HG03460 (cell line): ENCODE results near the gene MEST.
"Not testable (repeated sequence)": the region's sequence is repeated elsewhere in the genome, so short reads cannot be mapped to it uniquely, and the experiment has no call there.

Experiments
- ATAC-seq: cut with Tn5 transposase; IDR thresholded peaks from one replicate; pipeline ENCODE4 v1.9.1; 2021; ENCODE audit not compliant: unreplicated experiment

Gene MEST

GRCh38 chr7:130483031-130483430 is 8.9 kb upstream of the MEST start:
- no peak for ATAC-seq

GRCh38 chr7:130485734-130486113 is 6.2 kb upstream of the MEST start:
- no peak for ATAC-seq

GRCh38 chr7:130486114-130486953 is 5.6 kb upstream of the MEST start:
- ATAC-seq: no peak

DNA sequence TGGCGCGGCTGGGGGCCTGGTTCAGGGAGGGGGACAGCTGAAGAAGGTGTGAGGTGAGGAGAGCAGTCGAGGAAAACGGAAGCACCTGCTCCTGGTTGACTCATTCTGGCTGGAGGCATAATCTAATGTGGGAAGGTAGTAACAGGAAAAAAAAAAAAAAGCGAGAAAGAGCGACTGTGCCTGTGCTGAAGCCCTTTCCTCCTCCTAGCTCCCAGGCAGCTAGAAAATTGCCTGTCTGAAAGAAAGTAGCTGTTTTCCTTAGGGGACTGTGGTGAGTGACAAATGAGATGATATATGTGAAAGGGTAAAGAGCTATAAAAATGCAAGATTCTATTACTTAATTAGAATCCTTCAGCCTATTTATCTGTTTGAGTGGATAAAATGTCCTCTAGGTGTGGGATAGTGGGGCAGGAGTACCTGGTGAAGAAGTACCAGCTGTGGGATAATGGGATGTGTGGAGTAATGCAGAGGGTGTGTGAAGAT is 4.9 kb upstream of the MEST start:
- no peak for ATAC-seq

DNA sequence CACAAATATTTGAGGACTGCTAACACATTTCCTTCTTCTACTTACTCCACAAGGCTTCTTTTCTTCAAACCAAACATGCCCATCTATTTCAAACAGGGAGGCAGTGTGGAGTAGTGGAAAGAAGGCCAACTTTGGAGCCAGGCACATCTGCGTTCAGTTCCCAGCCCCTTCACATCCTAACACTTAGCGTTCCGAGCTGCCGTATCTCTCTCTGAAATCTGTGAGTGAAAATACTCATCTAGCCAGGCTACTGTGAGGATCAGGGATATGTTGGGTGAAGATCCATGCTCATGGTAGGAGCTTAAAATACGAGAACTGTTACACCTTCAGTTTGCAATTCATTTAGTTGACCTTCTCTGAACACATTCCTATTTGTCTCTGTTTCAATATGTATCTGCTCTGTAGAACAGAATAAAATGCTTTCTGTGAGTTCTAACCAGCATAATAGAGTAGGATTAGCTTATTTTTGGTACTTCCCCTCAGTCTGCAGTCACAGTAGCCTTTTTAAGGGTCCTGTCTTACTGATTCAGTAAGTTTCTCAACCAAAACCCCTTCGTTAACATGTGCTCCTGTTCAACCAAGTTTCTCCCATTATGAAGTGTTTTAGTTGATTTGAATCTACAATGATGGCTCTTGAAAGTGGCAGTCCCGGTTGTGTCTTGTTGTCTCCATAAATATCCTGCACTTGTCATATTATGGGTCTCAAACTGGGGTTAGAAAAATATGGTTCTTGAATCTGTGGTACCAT is 3.3 kb upstream of the MEST start:
- ATAC-seq: no peak

- ATAC-seq: no peak
Observed at GRCh38 chr7:130489140-130489983, 2.5 kb upstream of the MEST start.

GRCh38 chr7:130490311-130490791 is 1.5 kb upstream of the MEST start:
- no peak for ATAC-seq

DNA sequence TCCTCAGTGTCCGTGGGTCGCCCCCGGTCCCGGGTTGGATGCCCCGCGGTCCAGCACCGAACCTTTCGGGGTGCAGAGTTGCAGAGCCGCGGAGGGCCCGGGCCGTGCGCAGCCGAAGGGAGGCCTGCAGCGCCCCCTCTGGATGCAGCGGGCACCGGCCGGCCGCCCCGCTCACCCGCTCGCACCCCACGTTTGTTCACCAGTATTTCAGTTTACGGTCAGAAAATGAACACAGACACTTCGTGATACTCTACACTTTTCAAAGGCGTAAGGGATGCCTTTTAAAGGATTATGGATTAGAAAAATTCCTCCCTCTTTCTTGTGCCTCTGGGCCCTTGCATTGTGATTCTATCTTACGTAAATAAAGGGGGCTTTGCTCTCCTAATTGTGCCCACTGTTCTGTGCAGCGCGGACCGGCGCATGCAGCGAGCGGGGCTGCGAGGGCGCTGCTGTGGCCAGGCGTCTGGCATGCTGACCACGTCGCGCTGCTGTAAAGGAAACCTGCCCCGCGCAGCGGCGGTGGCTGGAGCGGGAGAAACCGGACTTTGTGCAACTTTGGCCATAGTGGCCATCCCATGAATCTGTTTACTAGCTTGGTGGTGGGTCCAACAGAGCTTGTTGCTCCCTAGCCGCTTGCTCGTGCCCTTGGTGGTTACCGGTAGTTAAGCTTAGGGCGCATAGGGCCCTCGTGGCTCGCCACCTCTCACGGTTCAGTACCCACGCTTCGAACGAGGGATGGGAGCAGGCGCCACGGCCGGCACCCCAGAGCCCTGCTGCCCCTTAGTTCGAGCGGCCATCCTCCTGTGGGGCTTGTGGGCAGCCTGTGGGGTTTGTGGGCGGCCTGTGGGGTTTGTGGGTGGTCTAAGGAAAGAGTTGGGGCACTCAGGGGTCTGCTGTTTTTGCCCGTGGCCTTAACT is 739 bp upstream of the MEST start:
- ATAC-seq: no peak

DNA sequence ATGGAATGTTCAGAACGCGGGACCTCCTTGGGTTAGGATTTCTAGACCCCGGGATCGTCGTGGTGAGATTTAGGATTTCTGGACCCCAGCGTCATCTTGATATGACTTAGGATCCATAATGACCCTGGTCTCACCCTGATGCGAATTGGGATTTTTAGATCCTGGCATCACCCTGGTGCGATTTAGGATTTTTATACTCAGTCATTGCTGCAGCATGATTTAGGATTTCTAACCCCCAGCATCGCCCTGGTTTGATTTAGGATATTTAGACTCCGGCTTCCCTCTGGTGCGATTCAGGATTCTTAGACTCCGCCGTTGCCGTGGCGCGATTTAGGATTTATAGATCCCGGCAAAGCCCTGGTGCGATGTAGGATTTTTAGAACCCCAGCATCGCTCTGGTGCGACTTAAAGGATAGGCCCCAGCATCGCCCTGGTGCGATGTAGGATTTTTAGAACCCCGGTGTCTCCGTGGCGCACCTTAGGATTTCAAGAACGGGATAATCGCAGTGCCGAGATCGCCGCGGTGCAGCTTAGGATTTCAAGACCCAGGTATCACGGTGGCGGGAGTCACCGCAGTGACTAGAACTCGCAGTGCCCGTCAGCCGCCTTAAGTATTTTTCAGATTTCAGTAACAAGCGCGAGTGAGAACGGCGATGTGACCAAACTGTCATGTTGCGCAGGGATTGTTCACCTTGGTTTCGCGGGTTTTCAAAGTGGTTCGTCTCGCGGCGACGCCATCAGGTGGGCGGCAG is 814 bp downstream of the MEST start:
- ATAC-seq: no peak

- no peak for ATAC-seq
Observed at GRCh38 chr7:130493275-130493873, 1.5 kb downstream of the MEST start.

DNA sequence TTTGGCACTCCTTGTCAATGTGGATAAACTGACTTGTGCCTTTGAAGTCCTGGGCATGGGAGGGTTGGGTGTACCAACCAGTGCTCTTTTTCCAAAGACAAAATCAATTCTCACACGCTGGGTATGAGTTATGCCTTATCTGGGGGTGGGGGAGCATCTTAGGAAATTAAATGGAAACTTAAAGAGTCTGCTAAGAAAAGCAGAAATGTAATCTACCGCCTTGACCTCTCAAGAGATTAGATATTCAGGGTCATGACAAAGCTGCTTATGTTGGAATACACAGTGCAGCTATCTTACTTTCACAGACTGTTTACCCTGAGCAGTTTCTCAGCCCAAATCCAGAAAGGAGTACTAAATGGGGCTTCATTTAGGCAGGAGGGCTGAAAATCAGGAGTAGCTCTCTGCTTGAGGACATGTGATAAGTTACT is 2.6 kb downstream of the MEST start:
- ATAC-seq: no peak

GRCh38 chr7:130500463-130500862 is 8.6 kb downstream of the MEST start:
- no peak for ATAC-seq

DNA sequence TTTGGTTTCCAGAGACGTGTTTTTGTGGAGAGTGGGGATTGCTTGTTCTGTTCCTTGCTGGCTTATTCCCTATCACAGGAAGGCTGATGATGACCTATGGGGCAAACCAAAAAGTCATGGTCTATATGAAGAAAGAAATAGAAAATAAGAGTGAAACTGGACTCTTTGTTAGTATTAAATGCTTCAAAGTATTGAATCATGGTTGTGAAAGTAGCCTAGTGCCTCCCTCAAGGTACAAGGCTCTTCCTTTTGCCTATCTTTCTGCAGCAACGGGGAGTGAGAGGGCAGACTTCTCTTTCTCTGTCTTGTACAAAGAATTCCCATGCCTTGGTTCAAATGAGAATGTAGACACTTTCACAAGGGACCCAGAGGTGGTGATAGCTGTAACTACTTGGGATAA is 9.0 kb downstream of the MEST start:
- ATAC-seq: no peak

- ATAC-seq: no peak
Observed at GRCh38 chr7:130505753-130506152, 13.9 kb downstream of the MEST start.

GRCh38 chr7:130506358-130506757 is 14.5 kb downstream of the MEST start:
- ATAC-seq: no peak

GRCh38 chr7:130512038-130512437 is 20.2 kb downstream of the MEST start:
- ATAC-seq: not testable (repeated sequence)

- no peak for ATAC-seq
Observed at GRCh38 chr7:130513447-130513846, 21.6 kb downstream of the MEST start.

- no peak for ATAC-seq
Observed at GRCh38 chr7:130515315-130516040, 23.6 kb downstream of the MEST start.
